ENCODE measurements around the gene CSPG4. TPM values are rescaled to one million over a fixed set of nuclear protein-coding genes. Genes with fewer than 3 reads are reported as not detected.
A peak's percentile ranks its signal among the peaks of the same experiment; 100 is the strongest.

The CSPG4 gene
- polyA plus RNA-seq, 1 experiment, result 24.1 TPM

GRCh38 chr15:75647370-75648155 lies 65.1 kb downstream of the CSPG4 start, which contains the start of gene SNX33:
TSS of gene SNX33 (plus strand) at chr15:75647912. CDS start at chr15:75649103, 1,191 bp downstream.
- CTCF ChIA-PET, result interaction anchor here (0.6 to 2.4 kb wide), 16 partner anchors 9 to 1404 kb away, joined by 3 to 13 read pairs (median 4); partner anchors contain the start of gene SNUPN
- H3K4me3 ChIP-seq (ENCODE audit: low read depth, low read length), result peak within 1 kb of the TSS; percentile 77
- TF ChIP-seq CTCF (IDR thresholded peaks at IDR 0.05; ENCODE audit: insufficient read depth, low read depth, low read length), result peak; percentile 54
- DNase-seq (ENCODE audit: low read depth), result no peak
- POLR2A ChIA-PET, result interaction anchor here (0.6 to 0.9 kb wide), 5 partner anchors 14 to 192 kb away, joined by 3 to 8 read pairs (median 3); no protein-coding TSS in a partner anchor
- peaks cover 12% of the 10 kb centered on the region for H3K36me3 ChIP-seq (ENCODE audit: control insufficient read depth, insufficient read depth, low read length)
- H3K27me3 ChIP-seq (ENCODE audit: control insufficient read depth, insufficient read depth, low read length), result no peaks in the 10 kb centered on the region

- no peak for TF ChIP-seq CTCF (IDR thresholded peaks at IDR 0.05; ENCODE audit: insufficient read depth, low read depth, low read length)
- Histone ChIP-seq H3K4me3 (ENCODE audit: low read depth, low read length) (peak overlapping the region; percentile 77), H3K27me3 (ENCODE audit: control insufficient read depth, insufficient read depth, low read length) (no peaks in the 10 kb centered on the region), H3K36me3 (ENCODE audit: control insufficient read depth, insufficient read depth, low read length) (peaks cover 12% of the 10 kb centered on the region)
- ChIA-PET CTCF (interaction anchor here (0.6 to 2.4 kb wide), 13 partner anchors 8 to 1404 kb away, joined by 3 to 13 read pairs (median 4); no protein-coding TSS in a partner anchor), POLR2A (interaction anchor here (0.6 to 0.9 kb wide), 4 partner anchors 14 to 191 kb away, joined by 3 to 8 read pairs (median 4); no protein-coding TSS in a partner anchor)
- DNase-seq (ENCODE audit: low read depth), result no peak
Measured at GRCh38 chr15:75646944-75647364, 65.7 kb downstream of the CSPG4 start.

- H3K27me3 ChIP-seq (ENCODE audit: control insufficient read depth, insufficient read depth, low read length), result no peaks in the 10 kb centered on the region
- TF ChIP-seq CTCF (IDR thresholded peaks at IDR 0.05; ENCODE audit: insufficient read depth, low read depth, low read length), result no peak
- no peak for DNase-seq (ENCODE audit: low read depth)
- H3K36me3 ChIP-seq (ENCODE audit: control insufficient read depth, insufficient read depth, low read length), result peaks cover 12% of the 10 kb centered on the region
- CTCF ChIA-PET, result interaction anchor here (0.8 to 2.4 kb wide), 4 partner anchors 7 to 27 kb away, joined by 4 to 13 read pairs (median 6); no protein-coding TSS in a partner anchor
- peak overlapping the region; percentile 77 for H3K4me3 ChIP-seq (ENCODE audit: low read depth, low read length)
- POLR2A ChIA-PET, result interaction anchor here (0.6 kb wide), 1 partner anchor 20 kb away, joined by 3 read pairs; no protein-coding TSS in a partner anchor
Measured at GRCh38 chr15:75646112-75646943, 66.3 kb downstream of the CSPG4 start.

GRCh38 chr15:75644376-75644775 lies 68.3 kb downstream of the CSPG4 start:
- Histone ChIP-seq H3K27me3 (ENCODE audit: control insufficient read depth, insufficient read depth, low read length) (no peaks in the 10 kb centered on the region), H3K36me3 (ENCODE audit: control insufficient read depth, insufficient read depth, low read length) (peaks cover under 1% of the 10 kb centered on the region; the same call in 1 of the 2 replicates), H3K4me3 (ENCODE audit: low read depth, low read length) (no peak overlapping the region)
- DNase-seq (ENCODE audit: low read depth), result no peak
- ChIA-PET CTCF (no interaction called here), POLR2A (no interaction called here)
- no peak for TF ChIP-seq CTCF (IDR thresholded peaks at IDR 0.05; ENCODE audit: insufficient read depth, low read depth, low read length)

Data from BJ (cell line).